Spinal cord (tissue), 10 donors: Measurements from ENCODE around the gene PPTC7. TPM values are rescaled to one million over a fixed set of nuclear protein-coding genes. Genes with fewer than 3 reads are reported as not detected.

Source experiments
- DNase-seq, 6 donors: peaks; one replicate each; pipeline versions ENCODE4 v3.0.0 to v3.0.0-alpha.2; 2013 to 2015; ENCODE audit warnings: low spot score in 6 of 6, low read depth in 4 of 6
- H3K27ac ChIP-seq: one replicate; pipeline ENCODE4 v1.5.1; 2013; ENCODE audit warnings: low read depth, low read length, control low read depth
- H3K27me3 ChIP-seq: one replicate; pipeline ENCODE4 v1.6.1; 2013; ENCODE audit warnings: low read length; ENCODE audit not compliant: control insufficient read depth, insufficient read depth
- H3K36me3 ChIP-seq: one replicate; pipeline ENCODE4 v1.6.1; 2013; ENCODE audit warnings: low read length; ENCODE audit not compliant: control insufficient read depth, insufficient read depth
- H3K4me1 ChIP-seq: one replicate; pipeline ENCODE4 v1.6.1; 2013; ENCODE audit warnings: low read length; ENCODE audit not compliant: control insufficient read depth, insufficient read depth
- H3K4me3 ChIP-seq: one replicate; pipeline ENCODE4 v1.5.1; 2013; ENCODE audit warnings: low read depth, low read length, control low read depth
- H3K9me3 ChIP-seq: one replicate; pipeline ENCODE4 v1.6.1; 2013; ENCODE audit warnings: low read length; ENCODE audit not compliant: control insufficient read depth, insufficient read depth
- WGBS: methylation state at CpG from one replicate; pipeline ENCODE4 v1.1.5; 2013; ENCODE audit warnings: missing lambda C conversion rate; ENCODE audit not compliant: insufficient coverage; 5-methylcytosine and 5-hydroxymethylcytosine counted together
- polyA plus RNA-seq, 2 donors: library from polyadenylated mRNA; unstranded; fragments of 120-200 nt; gene quantifications; one replicate each; pipeline ENCODE4 v1.2.1, GENCODE V29; 2013; ENCODE audit not compliant: insufficient read length in 2 of 2
- total RNA-seq, 2 donors: library from RNA; depleted of rRNA in 1 of 2; stranded (reverse); fragments of 120-200 nt in 1 of 2; fragments of >200 nt in 1 of 2; gene quantifications; one replicate each; pipeline versions ENCODE4 v1.2.3 to v1.2.4, GENCODE V29; 2013 to 2014
- donor health status: healthy.

PPTC7 gene
- total and polyA plus RNA-seq, 4 donors, result 6.4 to 29.6 (median 21.0) TPM

DNA sequence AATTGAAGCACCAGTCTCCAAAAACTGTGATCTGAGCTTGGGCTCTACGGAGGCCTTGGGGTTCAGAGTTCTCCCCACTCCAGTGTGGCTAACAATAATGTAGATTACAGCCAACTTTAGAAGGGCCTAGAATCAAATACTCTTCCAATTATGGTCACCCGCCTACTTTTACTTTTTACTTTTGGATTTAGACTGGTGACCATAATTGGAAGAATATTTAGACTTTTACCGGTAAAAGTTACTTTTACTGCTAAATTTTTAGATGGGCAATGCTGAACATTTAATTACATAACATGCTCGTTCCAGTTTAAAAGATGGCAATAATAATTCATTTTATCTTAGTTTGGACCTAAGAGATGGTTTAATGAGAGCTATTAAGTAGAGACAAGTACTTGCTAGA, 39.2 kb downstream of the PPTC7 start:
- 80% methylated on average over 1 of the region's 4 CpGs for WGBS
- Histone ChIP-seq H3K4me3 (no peak overlapping the region), H3K9me3 (no peaks in the 10 kb centered on the region), H3K27ac (peak overlapping the region; percentile 71), H3K36me3 (peaks cover 6% of the 10 kb centered on the region), H3K4me1 (peaks cover 4% of the 10 kb centered on the region), H3K27me3 (no peaks in the 10 kb centered on the region)
- no peak for DNase-seq

DNA sequence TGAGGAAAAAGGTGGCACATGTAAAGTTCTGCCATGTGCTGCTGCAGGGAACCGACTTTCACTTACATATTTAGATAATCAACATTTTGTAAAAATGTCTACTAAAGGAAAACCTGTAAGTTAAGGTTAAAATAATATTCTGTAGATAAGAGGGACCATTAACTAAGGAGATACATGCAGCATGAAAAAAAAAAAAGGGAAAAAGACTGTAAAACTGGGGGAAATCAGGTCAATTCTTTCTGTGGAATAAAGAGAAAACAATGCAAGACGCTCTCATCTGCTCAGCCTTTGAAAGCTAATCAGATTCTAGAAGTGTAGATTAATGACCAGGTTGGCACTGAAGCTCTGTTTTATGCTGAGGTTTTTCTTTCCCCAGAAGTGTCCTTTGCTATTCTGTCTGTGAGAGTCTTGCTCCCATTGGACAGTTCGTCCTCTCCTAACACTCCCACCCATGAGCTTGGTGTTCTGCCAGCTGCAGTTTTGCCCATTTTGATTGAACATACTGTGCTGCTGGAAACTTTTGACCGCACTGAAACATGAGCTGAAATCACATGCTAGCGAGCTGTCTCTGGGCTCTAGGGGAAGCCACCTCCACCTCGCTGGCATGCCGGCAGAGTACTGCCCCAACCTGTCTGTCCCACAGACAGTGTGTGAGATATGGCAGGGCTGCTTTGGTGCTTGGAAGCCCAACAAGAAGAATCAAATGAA, 39.7 kb downstream of the PPTC7 start:
- DNase-seq, result peak in 4 of 6 donors; percentile 31 to 85 (median 68)
- Histone ChIP-seq H3K27ac (peak overlapping the region; percentile 71), H3K9me3 (no peaks in the 10 kb centered on the region), H3K27me3 (no peaks in the 10 kb centered on the region), H3K4me3 (no peak overlapping the region), H3K4me1 (peaks cover 4% of the 10 kb centered on the region), H3K36me3 (peaks cover 6% of the 10 kb centered on the region)
- WGBS, result 30% methylated on average over 5 of the region's 7 CpGs

DNA sequence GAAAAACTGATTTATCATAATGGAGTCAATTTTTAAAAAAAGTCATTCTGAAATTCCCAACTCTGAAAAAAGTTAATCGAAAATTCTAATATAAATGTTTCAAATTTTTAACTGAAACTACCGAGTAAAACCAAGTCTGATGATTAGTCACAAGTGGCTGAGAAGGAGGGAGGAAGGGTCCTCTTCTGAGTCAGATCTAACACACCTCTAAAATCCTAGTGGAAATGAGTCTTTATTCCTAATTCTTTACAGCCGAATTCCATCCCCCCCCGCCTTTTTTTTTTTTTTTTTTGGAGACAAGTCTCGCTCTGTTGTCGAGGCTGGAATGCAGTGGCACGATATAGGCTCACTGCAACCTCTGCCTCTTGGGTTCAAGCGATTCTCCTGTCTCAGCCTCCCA, 43.1 kb downstream of the PPTC7 start:
- no peak overlapping the region for H3K27ac ChIP-seq
- H3K4me3 ChIP-seq, result no peak overlapping the region
- 100% methylated on average over 1 of the region's 8 CpGs for WGBS
- no peak for DNase-seq
- H3K4me1 ChIP-seq, result peaks cover 4% of the 10 kb centered on the region
- no peaks in the 10 kb centered on the region for H3K27me3 ChIP-seq
- H3K36me3 ChIP-seq, result peaks cover 8% of the 10 kb centered on the region
- no peaks in the 10 kb centered on the region for H3K9me3 ChIP-seq

GRCh38 chr12:110538869-110539622, 44.1 kb downstream of the PPTC7 start:
- H3K36me3 ChIP-seq, result peaks cover 5% of the 10 kb centered on the region
- DNase-seq, result no peak
- no CpG with 5 or more reads among the region's 5 CpGs for WGBS
- no peaks in the 10 kb centered on the region for H3K27me3 ChIP-seq
- H3K4me1 ChIP-seq, result peaks cover 4% of the 10 kb centered on the region
- H3K9me3 ChIP-seq, result no peaks in the 10 kb centered on the region
- no peak overlapping the region for H3K4me3 ChIP-seq
- H3K27ac ChIP-seq, result no peak overlapping the region

DNA sequence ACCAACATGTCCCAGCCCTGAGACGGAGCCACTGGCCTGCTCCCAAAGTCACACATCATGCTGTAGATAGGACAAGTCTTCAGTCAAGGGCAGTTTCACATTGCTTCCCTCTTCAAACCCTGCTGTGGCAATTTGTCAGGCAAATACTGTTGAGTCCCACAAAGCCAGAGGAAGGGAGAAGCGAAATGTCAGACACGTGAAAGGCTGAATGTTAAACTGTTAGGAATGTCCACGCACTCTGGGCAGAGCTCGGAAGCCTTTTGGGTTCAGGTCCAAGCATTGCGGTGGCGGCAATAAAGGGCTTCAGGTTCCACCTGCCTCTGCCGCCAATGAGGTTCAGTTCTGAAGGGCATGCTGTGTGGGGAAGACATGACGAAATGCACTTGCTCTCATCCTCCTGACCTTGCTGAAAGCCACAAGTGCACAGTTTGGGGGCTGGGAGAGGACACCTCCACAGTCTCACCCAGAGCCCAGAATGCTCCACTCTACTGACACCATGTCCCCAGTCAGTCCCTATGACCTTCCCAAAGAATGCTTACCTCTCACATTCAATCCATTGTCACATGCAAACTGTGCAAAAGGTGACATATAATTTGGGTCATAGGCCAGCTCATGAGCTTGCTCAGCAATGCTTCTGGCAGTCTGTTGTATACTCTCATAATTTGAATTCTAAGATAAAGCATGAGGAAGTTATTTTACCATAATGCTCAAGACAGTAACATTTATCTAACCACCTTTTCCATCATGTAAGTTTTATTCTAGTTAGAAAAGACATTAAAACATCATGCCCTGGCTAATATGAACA, 45.3 kb downstream of the PPTC7 start:
- WGBS, result 46% methylated on average over 7 of the region's 9 CpGs
- H3K27me3 ChIP-seq, result no peaks in the 10 kb centered on the region
- no peaks in the 10 kb centered on the region for H3K4me1 ChIP-seq
- peak in 1 of 6 donors; percentile 16 for DNase-seq
- H3K36me3 ChIP-seq, result peaks cover 5% of the 10 kb centered on the region
- no peak overlapping the region for H3K27ac ChIP-seq
- H3K4me3 ChIP-seq, result no peak overlapping the region
- no peaks in the 10 kb centered on the region for H3K9me3 ChIP-seq

- Histone ChIP-seq H3K27ac (no peak overlapping the region), H3K27me3 (no peaks in the 10 kb centered on the region), H3K36me3 (peaks cover 5% of the 10 kb centered on the region)
Observed at GRCh38 chr12:110536834-110537604, 46.1 kb downstream of the PPTC7 start.

DNA sequence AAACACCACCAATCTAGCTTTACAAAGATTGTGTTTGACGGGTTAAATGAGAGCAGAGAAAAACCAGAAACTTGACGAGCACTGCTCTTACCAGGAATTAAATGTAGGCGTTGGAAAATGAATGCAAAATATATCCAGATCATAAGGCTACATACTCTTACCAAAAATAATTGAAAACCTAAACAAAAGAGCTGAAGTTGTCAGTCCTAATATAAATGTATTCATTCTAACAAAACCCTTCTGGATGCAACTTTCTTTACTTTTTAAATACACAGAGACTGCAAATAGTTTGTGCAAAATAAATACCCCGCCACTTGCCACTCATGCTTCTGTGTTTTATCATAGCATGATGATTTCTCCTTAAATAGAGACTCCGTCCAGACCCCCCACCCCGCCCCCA, 48.3 kb downstream of the PPTC7 start:
- no peak for DNase-seq
- peaks cover 6% of the 10 kb centered on the region for H3K36me3 ChIP-seq

More at GRCh38 chr12:110536834-110537604, 46.1 kb downstream of the PPTC7 start:
- WGBS, result 86% methylated on average over 3 of the region's 4 CpGs
- H3K4me1 ChIP-seq, result no peaks in the 10 kb centered on the region
- no peak for DNase-seq
- no peak overlapping the region for H3K4me3 ChIP-seq
- no peaks in the 10 kb centered on the region for H3K9me3 ChIP-seq

GRCh38 chr12:110533607-110534006, 49.5 kb downstream of the PPTC7 start:
- Histone ChIP-seq H3K9me3 (no peaks in the 10 kb centered on the region), H3K4me1 (no peaks in the 10 kb centered on the region), H3K36me3 (peaks cover 8% of the 10 kb centered on the region), H3K4me3 (no peak overlapping the region), H3K27me3 (no peaks in the 10 kb centered on the region), H3K27ac (no peak overlapping the region)
- no CpG with 5 or more reads among the region's 6 CpGs for WGBS
- no peak for DNase-seq

More for the DNA sequence above, 48.3 kb downstream of the PPTC7 start:
- no peaks in the 10 kb centered on the region for H3K9me3 ChIP-seq
- no CpG with 5 or more reads among the region's 6 CpGs for WGBS
- H3K27ac ChIP-seq, result no peak overlapping the region
- H3K4me3 ChIP-seq, result no peak overlapping the region
- H3K4me1 ChIP-seq, result no peaks in the 10 kb centered on the region
- H3K27me3 ChIP-seq, result no peaks in the 10 kb centered on the region

DNA sequence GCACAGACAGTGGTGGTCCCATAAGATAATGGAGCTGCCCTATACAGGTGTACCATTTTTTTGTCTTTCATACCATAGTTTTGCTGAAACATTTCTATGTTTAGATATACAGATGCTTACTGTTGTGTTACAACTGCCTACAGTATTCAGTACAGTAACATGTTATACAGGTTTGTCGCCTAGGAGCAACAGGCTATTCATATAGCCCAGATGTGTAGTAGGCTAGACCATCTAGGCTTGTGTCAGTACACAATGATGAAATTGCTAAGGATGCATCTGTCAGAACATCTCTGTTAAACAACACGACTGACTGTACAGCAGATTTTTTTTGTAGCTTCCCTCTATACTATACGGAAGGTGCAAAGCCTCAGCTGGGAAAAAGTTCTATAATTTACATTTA, 50.5 kb downstream of the PPTC7 start:
- DNase-seq, result no peak
- Histone ChIP-seq H3K27ac (no peak overlapping the region), H3K36me3 (peaks cover 5% of the 10 kb centered on the region), H3K9me3 (no peaks in the 10 kb centered on the region), H3K4me1 (no peaks in the 10 kb centered on the region), H3K4me3 (no peak overlapping the region), H3K27me3 (no peaks in the 10 kb centered on the region)
- WGBS, result no CpG with 5 or more reads among the region's 3 CpGs
